ENCODE measurements around the gene MYPOP. TPM values are rescaled to one million over a fixed set of nuclear protein-coding genes. Genes with fewer than 3 reads are reported as not detected.

The MYPOP gene
- total and polyA plus RNA-seq, 2 donors (not counting 3 experiments of a cell fraction or from before 2014, with no cell fraction given) = 3.9 to 9.0 TPM

DNA sequence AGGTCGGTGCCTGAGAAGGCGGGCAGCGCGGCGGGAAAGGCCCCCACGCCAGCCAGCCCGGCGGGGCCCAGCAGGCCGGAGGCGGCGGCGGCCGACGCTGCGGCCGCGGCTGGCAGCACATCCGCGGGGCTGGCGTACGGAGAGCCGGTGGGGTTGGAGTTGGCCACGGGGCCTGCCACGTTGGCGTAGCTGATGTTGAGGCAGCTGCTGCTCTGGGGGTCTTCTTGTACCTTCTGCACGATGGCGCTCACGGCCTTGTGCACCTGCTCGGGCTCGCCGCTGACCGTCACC is 38.0 kb upstream of the MYPOP start:
- no peak overlapping the region for H2AFZ ChIP-seq (ENCODE audit: low read depth, low read length)
- no peak for DNase-seq (ENCODE audit: low read depth, low spot score)
- H3K27ac ChIP-seq (ENCODE audit: insufficient read depth, low read depth, low read length) = no peak overlapping the region
- no peak overlapping the region for H3K4me3 ChIP-seq (replicated peaks in 1 of 3; ENCODE audit: insufficient read depth in 1 of 3, low read depth in 1 of 3, low read length in 3 of 3)
- H3K4me2 ChIP-seq (ENCODE audit: insufficient read depth, low read length) = no peak overlapping the region
- no peak for FAIRE-seq
- dilution Hi-C loops (cut with MboI; ENCODE audit: extremely low pct_ligation_motif_present, low sequenced_read_pairs) (no loop called here), intact Hi-C loops (cut with micrococcal nuclease) (no loop called here)
- H3K9me1 ChIP-seq (replicated peaks; ENCODE audit: control insufficient read depth, extremely low read depth, insufficient read depth, low read length) = no peaks in the 10 kb centered on the region
- H3K9ac ChIP-seq (replicated peaks; ENCODE audit: extremely low read depth, insufficient read depth, low read length) = no peak overlapping the region
- POLR2A ChIA-PET = no interaction called here
- H3K27me3 ChIP-seq (ENCODE audit: control insufficient read depth in 2 of 2, insufficient read depth in 2 of 2, low read length in 2 of 2) = no peaks in the 10 kb centered on the region
- peaks cover 0 to 22% of the 10 kb centered on the region in 2 experiments for H3K36me3 ChIP-seq (ENCODE audit: control insufficient read depth in 2 of 2, extremely low read depth in 1 of 2, insufficient read depth in 2 of 2, low read length in 2 of 2)
- no TSS peak for BruUV-seq (replicated peaks)
- TF ChIP-seq POLR2A (IDR thresholded peaks at IDR 0.05; ENCODE audit: low read depth, low read length) (no peak), MYC (IDR thresholded peaks at IDR 0.05; ENCODE audit: low read depth, low read length) (no peak), GATA2 (IDR thresholded peaks at IDR 0.05; ENCODE audit: insufficient read depth, insufficient read length, low read depth, low read length) (no peak), JUN (IDR thresholded peaks at IDR 0.05; ENCODE audit: borderline replicate concordance, insufficient read depth, insufficient read length, low read depth) (no peak), FOS (IDR thresholded peaks at IDR 0.05; ENCODE audit: borderline replicate concordance, insufficient read depth, low read length) (no peak), EZH2 (IDR thresholded peaks at IDR 0.05; ENCODE audit: borderline replicate concordance, low read depth, low read length, severe bottlenecking) (no peak)
- TF ChIP-seq, protein P1, sequence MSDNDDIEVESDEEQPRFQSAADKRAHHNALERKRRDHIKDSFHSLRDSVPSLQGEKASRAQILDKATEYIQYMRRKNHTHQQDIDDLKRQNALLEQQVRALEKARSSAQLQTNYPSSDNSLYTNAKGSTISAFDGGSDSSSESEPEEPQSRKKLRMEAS (IDR thresholded peaks at IDR 0.05; ENCODE audit: insufficient read depth, insufficient read length) = no peak
- TF ChIP-seq, protein P2, sequence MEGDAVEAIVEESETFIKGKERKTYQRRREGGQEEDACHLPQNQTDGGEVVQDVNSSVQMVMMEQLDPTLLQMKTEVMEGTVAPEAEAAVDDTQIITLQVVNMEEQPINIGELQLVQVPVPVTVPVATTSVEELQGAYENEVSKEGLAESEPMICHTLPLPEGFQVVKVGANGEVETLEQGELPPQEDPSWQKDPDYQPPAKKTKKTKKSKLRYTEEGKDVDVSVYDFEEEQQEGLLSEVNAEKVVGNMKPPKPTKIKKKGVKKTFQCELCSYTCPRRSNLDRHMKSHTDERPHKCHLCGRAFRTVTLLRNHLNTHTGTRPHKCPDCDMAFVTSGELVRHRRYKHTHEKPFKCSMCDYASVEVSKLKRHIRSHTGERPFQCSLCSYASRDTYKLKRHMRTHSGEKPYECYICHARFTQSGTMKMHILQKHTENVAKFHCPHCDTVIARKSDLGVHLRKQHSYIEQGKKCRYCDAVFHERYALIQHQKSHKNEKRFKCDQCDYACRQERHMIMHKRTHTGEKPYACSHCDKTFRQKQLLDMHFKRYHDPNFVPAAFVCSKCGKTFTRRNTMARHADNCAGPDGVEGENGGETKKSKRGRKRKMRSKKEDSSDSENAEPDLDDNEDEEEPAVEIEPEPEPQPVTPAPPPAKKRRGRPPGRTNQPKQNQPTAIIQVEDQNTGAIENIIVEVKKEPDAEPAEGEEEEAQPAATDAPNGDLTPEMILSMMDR (IDR thresholded peaks at IDR 0.05; ENCODE audit: extremely low read depth in 1 of 2, insufficient read depth in 1 of 2, low read depth in 1 of 2, low read length in 2 of 2) = no peak
- CTCF ChIA-PET = interaction anchor here (1.4 kb wide), 1 partner anchor 76 kb away, joined by 3 read pairs; no protein-coding TSS in a partner anchor
- H3K79me2 ChIP-seq (ENCODE audit: control insufficient read depth, insufficient read depth, low read length) = no peaks in the 10 kb centered on the region
- no peaks in the 10 kb centered on the region for H4K20me1 ChIP-seq (replicated peaks; ENCODE audit: control insufficient read depth, extremely low read depth, insufficient read depth, low read length)
- H3K9me3 ChIP-seq (replicated peaks; ENCODE audit: control insufficient read depth, insufficient read depth, low read length) = no peaks in the 10 kb centered on the region
- H3K4me1 ChIP-seq (ENCODE audit: control insufficient read depth, extremely low read depth, insufficient read depth, low read length) = no peaks in the 10 kb centered on the region

All from endothelial cell of umbilical vein (primary cell).